Ovary (tissue), 9 donors: Measurements from ENCODE around the gene PPP6R3. TPM values are rescaled to one million over a fixed set of nuclear protein-coding genes. Genes with fewer than 3 reads are reported as not detected.
"Not testable (repeated sequence)": the region's sequence is repeated elsewhere in the genome, so short reads cannot be mapped to it uniquely, and the experiment has no call there.

Experiments
- DNase-seq, 5 donors: peaks; one replicate each; pipeline ENCODE4 v3.0.0-alpha.2; 2019 to 2020
- H3K27ac ChIP-seq, 2 donors: fragments of 200-600 bp; one replicate each; pipeline versions ENCODE4 v1.5.1 to v1.8.0; 2019 to 2022
- H3K27me3 ChIP-seq: fragments of 200-600 bp; one replicate; pipeline ENCODE4 v1.8.0; 2022
- H3K36me3 ChIP-seq: fragments of 200-600 bp; sonication (generic); one replicate; pipeline ENCODE4 v1.5.1; 2019
- H3K4me1 ChIP-seq: one replicate; pipeline ENCODE4 v1.8.1; 2013; ENCODE audit warnings: mild to moderate bottlenecking, moderate library complexity; ENCODE audit not compliant: insufficient read depth
- H3K4me3 ChIP-seq: fragments of 200-600 bp; sonication (generic); one replicate; pipeline ENCODE4 v1.5.1; 2017
- H3K9me3 ChIP-seq, 2 donors: fragments of 200-600 bp in 1 of 2; sonication (generic) in 1 of 2; one replicate each; pipeline versions ENCODE4 v1.5.1 to v1.8.1; 2013 to 2019; ENCODE audit warnings: mild to moderate bottlenecking in 1 of 2, moderate library complexity in 1 of 2
- EP300 ChIP-seq: sonication (generic); formaldehyde crosslinking; IDR thresholded peaks from one replicate; pipeline ENCODE4 v1.6.1; 2017; ENCODE audit warnings: antibody characterized with exemption
- POLR2A ChIP-seq: fragments of 450-650 bp; IDR thresholded peaks from one replicate; pipeline ENCODE4 v1.6.1; 2017; ENCODE audit warnings: antibody characterized with exemption, mild to moderate bottlenecking, moderate library complexity
- WGBS, 3 donors: extraction: QIAGEN DNeasy Blood & Tissue Kit in 1 of 3; methylation state at CpG; one replicate each; pipeline versions ENCODE4 v1.1.5 to v1.1.7; 2013 to 2017; 5-methylcytosine and 5-hydroxymethylcytosine counted together
- intact Hi-C, 4 donors: fragments of 100-400 bp; cut with DNase I; formaldehyde crosslinking; loops; one replicate each; pipeline versions ENCODE4 v1.11.0 to v1.15.1; 2022 to 2023
- polyA plus RNA-seq, 2 donors: library from polyadenylated mRNA; stranded (reverse); fragments of 200-250 nt in 1 of 2; fragments of 350-450 nt in 1 of 2; fragmentation: Illumina TruSeq in 1 of 2; extraction: RNeasy Lipid Tissue Mini Kit (QIAGEN cat#74804) in 1 of 2; gene quantifications; one replicate each; pipeline ENCODE4 v1.2.3, GENCODE V29; 2013 to 2014
- total RNA-seq, 7 donors: library from RNA; depleted of rRNA in 2 of 7; stranded (reverse); fragments of >200 nt in 2 of 7; fragmentation: NEBNext Ultra II Directional in 3 of 7; extraction: Animal tissue kit (Norgen Biotek cat#: 25700) in 3 of 7; gene quantifications; one replicate each; pipeline versions ENCODE4 v1.1.0 to v1.2.4, GENCODE V29; 2016 to 2023
- TF ChIP-seq, protein P1 (sequence below), 3 donors: fragments of 450-650 bp in 2 of 3; fragments of 200-600 bp in 1 of 3; IDR thresholded peaks; one replicate each; pipeline versions ENCODE4 v1.5.1 to v1.8.0; 2016 to 2022; ENCODE audit warnings: antibody characterized with exemption in 3 of 3, mild to moderate bottlenecking in 1 of 3
- donor health status: DM: no; HTN: no; CAD: no; lungs with moderate emphysema.
- donor health status: DM: no; HTN: no; CAD: no.
- donor health status: Bipolar disorder and iron deficiency.
- donor health status: DM: yes; HTN: yes; CAD: no.
- donor health status: DM: no; HTN: no; CAD: no.
- donor health status: DM: yes; HTN: yes; CAD: no.

The PPP6R3 gene
- total and polyA plus RNA-seq, 9 donors, result 36.4 to 122 (median 103) TPM

DNA sequence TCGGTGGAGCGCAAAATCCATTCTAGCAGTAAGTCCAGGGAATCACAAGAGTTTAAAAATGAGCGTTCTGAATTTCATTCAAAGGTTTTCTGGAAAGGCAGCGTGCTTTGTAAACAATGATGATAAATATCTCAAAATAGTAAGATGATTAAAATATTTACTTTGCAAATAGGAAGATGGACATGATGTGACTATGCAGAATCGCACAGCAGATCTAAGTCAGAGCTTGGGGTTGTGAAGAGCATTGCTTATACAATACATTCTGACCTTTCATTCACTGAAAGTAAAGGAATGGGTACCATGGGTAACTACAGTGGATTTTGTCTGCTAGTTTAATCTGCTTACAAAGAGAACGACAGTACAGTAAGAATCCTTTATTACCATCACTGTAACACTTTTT lies 77.5 kb downstream of the PPP6R3 start:
- intact Hi-C loops, result no loop called here
- TF ChIP-seq POLR2A (no peak), EP300 (no peak)
- TF ChIP-seq, protein P1, sequence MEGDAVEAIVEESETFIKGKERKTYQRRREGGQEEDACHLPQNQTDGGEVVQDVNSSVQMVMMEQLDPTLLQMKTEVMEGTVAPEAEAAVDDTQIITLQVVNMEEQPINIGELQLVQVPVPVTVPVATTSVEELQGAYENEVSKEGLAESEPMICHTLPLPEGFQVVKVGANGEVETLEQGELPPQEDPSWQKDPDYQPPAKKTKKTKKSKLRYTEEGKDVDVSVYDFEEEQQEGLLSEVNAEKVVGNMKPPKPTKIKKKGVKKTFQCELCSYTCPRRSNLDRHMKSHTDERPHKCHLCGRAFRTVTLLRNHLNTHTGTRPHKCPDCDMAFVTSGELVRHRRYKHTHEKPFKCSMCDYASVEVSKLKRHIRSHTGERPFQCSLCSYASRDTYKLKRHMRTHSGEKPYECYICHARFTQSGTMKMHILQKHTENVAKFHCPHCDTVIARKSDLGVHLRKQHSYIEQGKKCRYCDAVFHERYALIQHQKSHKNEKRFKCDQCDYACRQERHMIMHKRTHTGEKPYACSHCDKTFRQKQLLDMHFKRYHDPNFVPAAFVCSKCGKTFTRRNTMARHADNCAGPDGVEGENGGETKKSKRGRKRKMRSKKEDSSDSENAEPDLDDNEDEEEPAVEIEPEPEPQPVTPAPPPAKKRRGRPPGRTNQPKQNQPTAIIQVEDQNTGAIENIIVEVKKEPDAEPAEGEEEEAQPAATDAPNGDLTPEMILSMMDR (IDR thresholded peaks at IDR 0.05), result no peak
- no peak for DNase-seq
- Histone ChIP-seq H3K9me3 (no peaks in the 10 kb centered on the region), H3K4me1 (peaks cover 15% of the 10 kb centered on the region), H3K4me3 (no peak overlapping the region), H3K27me3 (no peaks in the 10 kb centered on the region), H3K27ac (no peak overlapping the region), H3K36me3 (no peaks in the 10 kb centered on the region)
- 80 to 90% (median 83%) methylated on average over 6 of the region's 6 CpGs for WGBS, 3 donors

DNA sequence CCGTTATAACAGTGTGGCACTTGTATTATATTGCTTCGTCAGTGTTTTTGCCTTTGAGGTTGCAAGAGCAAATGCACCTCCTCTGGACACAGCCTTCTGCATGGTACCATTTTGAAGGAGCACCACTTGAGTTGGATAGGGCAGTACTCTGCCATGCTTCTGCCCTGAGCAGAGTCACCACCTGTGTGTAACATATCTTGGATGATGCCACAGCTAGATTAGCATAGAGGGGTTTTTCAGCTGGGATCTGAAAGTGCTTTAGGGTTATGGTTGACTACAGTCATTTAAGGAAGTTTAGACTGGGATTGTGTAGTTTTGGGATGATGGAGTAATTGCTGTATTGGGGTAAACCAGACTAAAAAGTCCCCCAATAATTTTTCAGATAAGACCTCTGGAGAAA lies 78.8 kb downstream of the PPP6R3 start:
- H3K36me3 ChIP-seq, result no peaks in the 10 kb centered on the region
- H3K4me1 ChIP-seq, result peaks cover 17% of the 10 kb centered on the region
- WGBS, 3 donors, result 95 to 97% (median 96%) methylated on average over 2 of the region's 2 CpGs
- H3K4me3 ChIP-seq, result no peak overlapping the region
- H3K27me3 ChIP-seq, result no peaks in the 10 kb centered on the region
- TF ChIP-seq POLR2A (no peak), EP300 (no peak)
- TF ChIP-seq, protein P1 (IDR thresholded peaks at IDR 0.05), result no peak
- DNase-seq, result no peak
- H3K27ac ChIP-seq, result no peak overlapping the region
- no peaks in the 10 kb centered on the region for H3K9me3 ChIP-seq
- intact Hi-C loops, result no loop called here

DNA sequence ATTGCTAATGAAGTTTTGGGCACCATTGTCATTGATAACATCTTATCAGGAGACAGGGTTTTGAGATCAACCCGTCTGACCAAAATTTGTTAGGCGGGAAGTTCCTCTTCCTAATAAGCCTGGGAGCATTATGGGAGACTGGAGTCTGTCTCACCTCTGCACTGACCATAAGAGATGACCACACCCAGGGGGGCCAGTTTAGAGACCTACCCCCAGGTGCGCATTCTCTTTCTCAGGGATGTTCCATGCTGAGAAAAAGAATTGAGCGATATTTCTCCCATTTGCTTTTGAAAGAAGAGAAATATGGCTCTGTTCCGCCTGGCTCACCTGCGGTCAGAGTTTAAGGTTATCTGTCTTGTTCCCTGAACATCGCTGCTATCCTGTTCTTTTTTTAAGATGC lies 80.0 kb downstream of the PPP6R3 start:
- H3K27me3 ChIP-seq, intact Hi-C loops: not testable (repeated sequence)
- peaks cover 16% of the 10 kb centered on the region for H3K4me1 ChIP-seq

DNA sequence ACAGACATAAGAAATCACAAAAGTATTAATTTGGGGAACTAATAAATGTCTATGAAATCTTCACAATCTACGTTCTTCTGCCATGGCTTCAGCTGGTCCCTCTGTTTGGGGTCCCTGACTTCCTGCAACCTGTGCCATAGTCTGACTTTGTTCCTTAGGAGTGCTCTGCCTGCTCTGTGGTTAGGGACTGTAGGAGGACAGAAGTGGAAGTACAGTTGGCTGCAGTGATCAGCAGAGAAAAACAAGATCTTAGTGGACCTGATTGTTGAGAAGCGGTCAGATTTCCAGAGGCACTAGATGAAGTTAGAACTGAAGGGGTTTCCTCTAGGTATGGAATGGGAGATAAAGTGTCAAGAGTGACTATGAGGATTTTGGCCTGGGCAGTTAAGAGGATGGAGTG lies 80.6 kb downstream of the PPP6R3 start:
- intact Hi-C loops, result no loop called here
- Histone ChIP-seq H3K4me1 (peaks cover 15% of the 10 kb centered on the region), H3K27ac (no peak overlapping the region), H3K36me3 (no peaks in the 10 kb centered on the region), H3K4me3 (no peak overlapping the region), H3K9me3 (no peaks in the 10 kb centered on the region), H3K27me3 (no peaks in the 10 kb centered on the region)
- no peak for TF ChIP-seq POLR2A
- TF ChIP-seq EP300, result no peak
- TF ChIP-seq, protein P1 (IDR thresholded peaks at IDR 0.05), result no peak
- no peak for DNase-seq
- 92 to 97% (median 93%) methylated on average over 2 of the region's 2 CpGs for WGBS, 3 donors

More for the DNA sequence above, 80.0 kb downstream of the PPP6R3 start:
- 96 to 97% (median 96%) methylated on average over 7 of the region's 7 CpGs for WGBS, 3 donors
- not testable (repeated sequence) for H3K27ac ChIP-seq, DNase-seq, H3K9me3 ChIP-seq, H3K36me3 ChIP-seq, H3K4me3 ChIP-seq

DNA sequence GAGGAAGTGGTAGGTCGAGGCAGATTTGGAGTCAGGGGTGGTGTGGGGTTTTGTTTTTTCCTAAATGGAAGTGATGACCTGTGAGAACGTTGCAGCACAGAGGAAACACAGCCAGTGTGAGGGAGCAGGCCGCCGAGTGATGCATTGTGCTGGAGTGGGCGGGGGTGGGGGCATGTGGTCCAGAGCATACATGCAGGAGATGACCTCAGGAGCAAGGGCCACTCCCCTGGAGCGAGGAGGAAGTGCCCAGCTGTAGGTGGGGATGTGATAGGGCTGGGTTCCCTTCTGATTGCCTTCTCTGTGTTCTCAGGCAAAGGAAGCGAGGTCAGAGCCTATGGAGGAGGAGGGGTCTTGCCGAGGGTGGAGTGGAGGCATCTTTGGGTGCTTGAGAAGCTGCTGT lies 81.4 kb downstream of the PPP6R3 start:
- intact Hi-C loops, result no loop called here
- Histone ChIP-seq H3K4me1 (peaks cover 9% of the 10 kb centered on the region), H3K27me3 (no peaks in the 10 kb centered on the region), H3K4me3 (no peak overlapping the region), H3K36me3 (no peaks in the 10 kb centered on the region), H3K27ac (no peak overlapping the region), H3K9me3 (no peaks in the 10 kb centered on the region)
- TF ChIP-seq, protein P1 (IDR thresholded peaks at IDR 0.05), result no peak
- TF ChIP-seq POLR2A (no peak), EP300 (no peak)
- 72 to 79% (median 78%) methylated on average over 8 of the region's 8 CpGs for WGBS, 3 donors
- DNase-seq, result no peak
